Cardiac muscle cell (in vitro differentiated cells and primary cell): ENCODE data around the gene IL17B. TPM values are rescaled to one million over a fixed set of nuclear protein-coding genes. Genes with fewer than 3 reads are reported as not detected.

Source experiments
- DNase-seq, 2 donors: peaks; one replicate each; pipeline versions ENCODE4 v3.0.0 to v3.0.0-alpha.2; 2010 to 2017; ENCODE audit warnings: low read depth in 1 of 2, low spot score in 1 of 2
- H3K27ac ChIP-seq: fragments of 200-600 bp; sonication (generic); 2 replicates; pipeline ENCODE4 v1.5.1; 2016
- H3K27me3 ChIP-seq: fragments of 200-600 bp; sonication (generic); 2 replicates; pipeline ENCODE4 v1.6.0; 2016; ENCODE audit warnings: control low read depth
- H3K36me3 ChIP-seq: fragments of 200-600 bp; sonication (generic); 2 replicates; pipeline ENCODE4 v1.5.1; 2016; ENCODE audit warnings: control low read depth
- H3K4me1 ChIP-seq: fragments of 200-600 bp; sonication (generic); 2 replicates; pipeline ENCODE4 v1.8.1; 2017; ENCODE audit warnings: low read depth, mild to moderate bottlenecking, mixed run types
- H3K4me3 ChIP-seq: fragments of 200-600 bp; sonication (generic); 2 replicates; pipeline ENCODE4 v1.5.1; 2016; ENCODE audit warnings: mild to moderate bottlenecking
- H3K9me3 ChIP-seq: fragments of 200-600 bp; sonication (generic); 2 replicates; pipeline ENCODE4 v1.5.1; 2017; ENCODE audit warnings: low read depth, mild to moderate bottlenecking, control low read depth
- polyA plus RNA-seq: library from polyadenylated mRNA; unstranded; fragments of >200 nt; fragmentation: Nextera tagmentation; extraction: Ambion mirVana; gene quantifications from 2 replicates; pipeline ENCODE4 v1.2.1, GENCODE V29; 2016
- total RNA-seq: library from RNA; depleted of rRNA; stranded (reverse); fragments of >200 nt; gene quantifications from 2 replicates; pipeline ENCODE4 v1.2.3, GENCODE V29; 2016
- TF ChIP-seq, protein P1 (sequence below): IDR thresholded peaks from 2 replicates; pipeline ENCODE4 v1.5.1; 2012; ENCODE audit warnings: low read depth, mild to moderate bottlenecking, low read length

Gene IL17B
- total and polyA plus RNA-seq, 2 experiments from 2014 or later: 3.9 to 9.0 TPM

DNA sequence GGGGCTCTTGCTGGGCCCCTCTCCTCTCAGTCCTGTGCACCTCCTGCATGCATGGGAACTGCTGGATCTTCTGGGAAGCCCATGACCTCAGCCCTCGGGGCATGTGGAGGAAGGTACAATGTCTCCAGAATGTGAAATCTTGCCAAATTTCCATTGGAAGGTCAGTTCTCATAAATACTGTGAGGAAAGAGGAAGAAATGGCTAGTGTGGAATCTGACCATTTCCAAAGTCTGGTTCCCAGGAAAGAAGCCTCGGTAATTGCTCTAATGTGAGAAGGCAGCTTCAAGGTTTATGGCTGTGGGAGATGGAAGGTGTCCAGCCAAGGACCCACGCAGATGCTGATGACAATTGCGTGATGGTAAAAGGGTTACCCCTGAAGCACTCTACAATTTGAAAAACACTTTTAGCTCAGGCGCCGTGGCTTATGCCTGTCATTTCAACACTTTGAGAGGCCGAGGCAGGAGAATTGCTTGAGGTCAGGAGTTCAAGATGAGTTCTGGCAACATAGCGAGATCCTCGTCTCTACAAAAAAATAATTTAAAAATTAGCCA is 8.1 kb upstream of the IL17B start:
- TF ChIP-seq, protein P1, sequence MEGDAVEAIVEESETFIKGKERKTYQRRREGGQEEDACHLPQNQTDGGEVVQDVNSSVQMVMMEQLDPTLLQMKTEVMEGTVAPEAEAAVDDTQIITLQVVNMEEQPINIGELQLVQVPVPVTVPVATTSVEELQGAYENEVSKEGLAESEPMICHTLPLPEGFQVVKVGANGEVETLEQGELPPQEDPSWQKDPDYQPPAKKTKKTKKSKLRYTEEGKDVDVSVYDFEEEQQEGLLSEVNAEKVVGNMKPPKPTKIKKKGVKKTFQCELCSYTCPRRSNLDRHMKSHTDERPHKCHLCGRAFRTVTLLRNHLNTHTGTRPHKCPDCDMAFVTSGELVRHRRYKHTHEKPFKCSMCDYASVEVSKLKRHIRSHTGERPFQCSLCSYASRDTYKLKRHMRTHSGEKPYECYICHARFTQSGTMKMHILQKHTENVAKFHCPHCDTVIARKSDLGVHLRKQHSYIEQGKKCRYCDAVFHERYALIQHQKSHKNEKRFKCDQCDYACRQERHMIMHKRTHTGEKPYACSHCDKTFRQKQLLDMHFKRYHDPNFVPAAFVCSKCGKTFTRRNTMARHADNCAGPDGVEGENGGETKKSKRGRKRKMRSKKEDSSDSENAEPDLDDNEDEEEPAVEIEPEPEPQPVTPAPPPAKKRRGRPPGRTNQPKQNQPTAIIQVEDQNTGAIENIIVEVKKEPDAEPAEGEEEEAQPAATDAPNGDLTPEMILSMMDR: no peak
- Histone ChIP-seq H3K4me3 (no peak overlapping the region), H3K27ac (peak overlapping the region; percentile 99), H3K9me3 (no peaks in the 10 kb centered on the region), H3K4me1 (peaks cover 86% of the 10 kb centered on the region), H3K36me3 (no peaks in the 10 kb centered on the region), H3K27me3 (no peaks in the 10 kb centered on the region)
- peak; percentile 62 to 80 for DNase-seq

DNA sequence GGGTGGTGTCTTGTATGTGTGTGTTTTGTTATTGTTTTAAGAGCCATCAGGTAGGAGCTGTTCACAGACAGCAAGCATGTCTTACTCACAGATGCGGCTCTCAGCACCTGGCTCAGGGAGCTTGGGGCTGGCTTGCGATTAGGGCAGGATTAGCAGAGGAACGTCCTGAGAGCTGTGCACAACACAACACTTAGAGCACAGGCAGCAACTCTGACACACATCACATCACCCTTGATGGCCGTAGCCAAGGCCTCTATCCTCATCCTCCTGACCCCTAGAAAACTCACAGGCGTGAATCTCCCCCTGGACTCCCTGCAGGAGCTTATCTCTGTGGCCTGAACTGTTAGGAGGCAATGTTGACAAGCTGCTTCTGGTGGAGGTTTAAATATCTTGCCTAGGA is 7.1 kb upstream of the IL17B start:
- Histone ChIP-seq H3K27ac (peak overlapping the region; percentile 99), H3K9me3 (no peaks in the 10 kb centered on the region), H3K4me1 (peaks cover 86% of the 10 kb centered on the region), H3K4me3 (no peak overlapping the region), H3K27me3 (no peaks in the 10 kb centered on the region), H3K36me3 (no peaks in the 10 kb centered on the region)
- peak; percentile 26 to 67 for DNase-seq
- TF ChIP-seq, protein P1: no peak

DNA sequence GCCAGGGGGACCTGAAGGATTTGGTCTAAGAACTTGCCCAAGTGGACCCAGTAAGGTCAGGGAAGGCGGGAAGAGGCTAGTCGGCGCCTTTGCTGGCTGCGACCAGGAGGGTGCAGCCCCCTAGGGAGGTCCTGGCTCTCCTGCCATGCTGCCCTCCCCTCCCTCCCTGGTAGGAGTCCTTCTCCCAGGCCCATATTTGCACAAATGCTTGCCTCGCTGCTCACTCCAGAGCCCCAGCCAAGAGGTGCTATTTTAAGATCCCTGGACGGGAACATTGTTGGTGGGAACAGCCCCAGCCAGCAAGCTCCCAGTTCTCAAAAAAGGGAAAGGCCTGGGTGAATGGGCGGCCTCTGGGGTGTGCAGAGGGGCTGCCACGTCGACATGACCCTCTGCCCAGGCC is 4.3 kb upstream of the IL17B start:
- peak overlapping the region; percentile 99 for H3K27ac ChIP-seq
- TF ChIP-seq, protein P1: no peak
- no peaks in the 10 kb centered on the region for H3K9me3 ChIP-seq
- no peak overlapping the region for H3K4me3 ChIP-seq
- no peaks in the 10 kb centered on the region for H3K36me3 ChIP-seq
- H3K27me3 ChIP-seq: no peaks in the 10 kb centered on the region
- H3K4me1 ChIP-seq: peaks cover 69% of the 10 kb centered on the region
- peak in 1 of 2 donors; percentile 82 for DNase-seq

DNA sequence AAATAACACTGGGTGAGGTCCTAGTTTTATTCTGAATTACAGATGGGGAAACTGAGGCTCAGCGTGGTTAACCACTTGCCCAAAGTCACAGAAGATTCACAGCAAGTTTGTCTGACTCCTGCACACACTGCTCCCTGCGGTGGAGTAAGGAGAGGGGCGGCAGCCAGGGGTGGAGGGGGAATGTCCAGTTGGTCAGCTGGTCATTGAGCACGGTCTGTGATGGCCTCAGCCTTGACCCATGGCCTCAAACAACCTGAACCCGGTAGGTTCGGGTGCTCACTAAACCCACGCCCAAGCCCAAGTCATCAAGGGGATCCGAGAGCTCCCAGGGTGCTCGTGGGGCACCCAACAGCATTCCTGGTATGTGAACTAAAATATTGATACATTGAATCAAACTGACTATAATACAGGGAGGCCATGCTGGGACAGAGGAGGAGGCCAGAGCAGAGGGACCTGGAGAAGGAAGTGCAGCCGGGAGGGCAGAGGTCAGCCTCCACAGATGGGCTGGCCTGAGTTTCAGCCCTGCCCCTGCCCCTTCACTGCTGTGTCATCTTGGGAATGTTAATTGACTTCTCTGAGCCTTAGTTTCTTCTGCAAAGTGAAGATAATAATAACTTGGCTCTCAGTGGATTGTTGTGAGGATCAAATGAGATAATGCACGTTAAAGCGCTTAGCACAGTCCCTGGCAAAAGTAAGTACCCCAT is 3.6 kb upstream of the IL17B start:
- TF ChIP-seq, protein P1: no peak
- no peak for DNase-seq
- H3K27ac ChIP-seq: peak overlapping the region; percentile 99
- no peaks in the 10 kb centered on the region for H3K36me3 ChIP-seq
- no peaks in the 10 kb centered on the region for H3K27me3 ChIP-seq
- H3K4me3 ChIP-seq: no peak overlapping the region
- peaks cover 62% of the 10 kb centered on the region for H3K4me1 ChIP-seq
- no peaks in the 10 kb centered on the region for H3K9me3 ChIP-seq

DNA sequence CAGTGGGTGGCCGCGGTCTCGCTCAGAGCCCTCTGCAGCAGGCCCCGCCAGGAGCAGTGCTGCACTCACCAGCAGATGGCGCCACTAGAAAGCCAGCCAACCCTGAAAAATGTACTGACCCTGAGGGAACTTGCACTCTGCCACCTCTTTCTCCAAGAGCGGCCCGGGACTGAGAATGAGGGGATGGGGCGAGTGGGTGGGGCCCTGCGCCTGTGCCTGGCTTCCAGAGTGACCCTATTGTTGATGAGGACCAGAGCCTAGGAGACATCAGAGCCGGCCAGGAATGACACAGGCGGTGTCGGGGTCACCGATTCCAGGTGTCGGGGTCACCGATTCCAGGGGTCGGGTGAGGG is 2.9 kb upstream of the IL17B start:
- TF ChIP-seq, protein P1: peak; percentile 94
- no peaks in the 10 kb centered on the region for H3K36me3 ChIP-seq
- H3K9me3 ChIP-seq: no peaks in the 10 kb centered on the region
- peak overlapping the region; percentile 99 for H3K27ac ChIP-seq
- no peak overlapping the region for H3K4me3 ChIP-seq
- H3K4me1 ChIP-seq: peaks cover 55% of the 10 kb centered on the region
- peak; percentile 81 to 90 for DNase-seq
- H3K27me3 ChIP-seq: no peaks in the 10 kb centered on the region
